ELR (cell line): ENCODE data around the gene VHLL.

Experiments used
- DNase-seq: peaks from one replicate; pipeline ENCODE4 v3.0.0-alpha.2; 2015; ENCODE audit warnings: low read depth

The VHLL gene

DNA sequence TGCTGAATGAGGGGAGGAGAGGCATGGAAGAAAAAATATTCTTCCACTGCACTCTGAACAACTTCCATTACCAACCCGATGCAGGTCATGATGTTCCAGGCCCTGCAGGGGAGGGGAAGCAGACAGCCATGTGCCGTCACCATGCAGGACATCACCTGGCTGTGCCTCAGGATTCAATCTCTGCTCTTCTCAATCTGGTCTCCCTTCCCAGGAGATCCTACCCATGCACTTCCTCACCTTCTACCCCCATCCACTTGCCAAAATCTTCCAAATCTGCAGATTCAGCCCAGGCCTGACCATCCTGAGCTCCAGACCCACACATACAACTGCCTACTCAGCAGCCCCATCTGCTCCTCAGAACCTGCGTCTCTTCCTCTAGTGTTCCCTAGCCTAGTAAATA, 45.5 kb downstream of the VHLL start:
- DNase-seq = no peak

DNA sequence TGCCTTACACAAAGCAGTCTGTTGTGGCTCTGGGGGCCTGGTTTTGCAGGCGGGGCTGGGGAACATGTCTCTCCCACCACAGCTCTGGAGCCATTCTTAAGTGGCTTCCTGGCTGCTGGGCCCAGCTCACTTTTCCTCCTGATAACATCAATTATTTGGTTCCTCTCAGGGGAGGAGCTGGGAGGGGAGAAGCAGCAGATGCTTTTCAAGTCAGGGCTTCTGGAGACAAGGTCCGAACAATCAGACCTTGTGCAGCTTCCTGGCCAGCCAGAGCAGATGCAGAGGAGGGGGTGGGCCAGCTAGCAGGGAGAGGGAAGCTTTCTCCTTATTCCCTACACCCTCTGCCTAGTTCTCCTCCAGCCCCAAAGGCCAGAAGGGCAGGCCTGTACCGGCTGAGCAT, 47.6 kb downstream of the VHLL start:
- no peak for DNase-seq

DNA sequence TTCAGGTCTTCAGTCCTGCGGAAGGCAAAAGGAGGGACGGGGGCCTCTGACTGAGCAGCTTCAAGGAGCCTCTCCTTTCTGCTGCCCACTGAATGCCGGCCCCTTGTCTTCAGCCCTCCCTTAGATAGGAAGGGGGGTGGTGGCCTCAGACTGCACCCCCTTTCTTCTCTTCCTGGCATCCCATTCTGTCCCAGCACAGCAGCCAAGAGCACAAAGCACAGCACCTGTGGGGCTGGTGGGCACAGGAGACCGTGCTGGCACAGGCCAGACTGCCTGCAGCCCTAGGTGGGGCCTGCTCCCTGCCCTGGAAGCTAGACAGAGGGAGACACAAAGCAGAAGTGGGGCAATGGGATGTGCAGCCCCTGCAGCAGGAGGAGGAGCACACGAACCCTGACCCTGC, 49.5 kb downstream of the VHLL start:
- no peak for DNase-seq
